Right lobe of liver (tissue), 6 donors: ENCODE measurements around the gene TCF7L2. TPM values are rescaled to one million over a fixed set of nuclear protein-coding genes. Genes with fewer than 3 reads are reported as not detected.
A peak's percentile ranks its signal among the peaks of the same experiment; 100 is the strongest.

ENCODE experiments used
- ATAC-seq, 4 donors: fragments of 200-7000 bp; cut with Tn5 transposase; one replicate each; pipeline ENCODE4 v1.9.1; 2020; ENCODE audit warnings: mild to moderate bottlenecking in 4 of 4, moderate library complexity in 4 of 4
- DNase-seq, 3 donors: peaks; one replicate each; pipeline ENCODE4 v3.0.0-alpha.2; 2020
- H3K27ac ChIP-seq, 3 donors: fragments of 200-600 bp; one replicate each; pipeline ENCODE4 v1.8.0; 2022
- H3K27me3 ChIP-seq, 2 donors: fragments of 200-600 bp; one replicate each; pipeline ENCODE4 v1.8.0; 2022
- H3K36me3 ChIP-seq, 4 donors: fragments of 200-600 bp; sonication (generic) in 1 of 4; one replicate each; pipeline versions ENCODE4 v1.5.1 to v1.8.0; 2017 to 2022; ENCODE audit warnings: control low read depth in 1 of 4
- H3K4me1 ChIP-seq, 4 donors: fragments of 200-600 bp; sonication (generic) in 1 of 4; one replicate each; pipeline versions ENCODE4 v1.5.1 to v1.8.0; 2017 to 2022; ENCODE audit warnings: control low read depth in 1 of 4
- H3K4me3 ChIP-seq, 3 donors: fragments of 200-600 bp; one replicate each; pipeline ENCODE4 v1.8.0; 2022
- H3K9me3 ChIP-seq, 4 donors: fragments of 200-600 bp; sonication (generic) in 1 of 4; one replicate each; pipeline versions ENCODE4 v1.5.1 to v1.8.0; 2017 to 2022; ENCODE audit warnings: control low read depth in 1 of 4
- CTCF ChIP-seq, 4 donors: fragments of 200-600 bp in 3 of 4; fragments of 450-650 bp in 1 of 4; IDR thresholded peaks; one replicate each; pipeline versions ENCODE4 v1.5.1 to v1.8.0; 2016 to 2022; ENCODE audit warnings: antibody characterized with exemption in 4 of 4, mild to moderate bottlenecking in 2 of 4
- POLR2A ChIP-seq: fragments of 450-650 bp; IDR thresholded peaks from one replicate; pipeline ENCODE4 v1.6.1; 2017; ENCODE audit warnings: antibody characterized with exemption, mild to moderate bottlenecking
- WGBS: methylation state at CpG from one replicate; pipeline ENCODE4 v1.1.6; 2018; ENCODE audit warnings: low coverage, low lambda C conversion rate; ENCODE audit not compliant: insufficient coverage; ENCODE audit errors: missing lambda C conversion rate; 5-methylcytosine and 5-hydroxymethylcytosine counted together
- intact Hi-C, 2 donors: fragments of 100-400 bp; cut with DNase I; formaldehyde crosslinking; loops; one replicate each; pipeline versions ENCODE4 v1.11.2 to v1.14.1; 2022
- total RNA-seq, 6 experiments: library from RNA; depleted of rRNA in 2 of 6; stranded (reverse); fragments of >200 nt in 2 of 6; fragmentation: NEBNext Ultra II Directional in 3 of 6; extraction: Animal tissue kit (Norgen Biotek cat#: 25700) in 3 of 6; gene quantifications; one replicate each; pipeline versions ENCODE4 v1.1.0 to v1.2.4, GENCODE V29; 2016 to 2023
- donor health status: DM: no; HTN: yes; CAD: no.
- donor health status: DM: no; HTN: no; CAD: no.
- donor health status: DM: no; HTN: no; CAD: no.
- donor health status: DM: no; HTN: yes; CAD: no.
- donor health status: DM: no; HTN: yes; CAD: no.

The TCF7L2 gene
- total RNA-seq, 6 experiments from 2014 or later = 9.4 to 33.2 (median 16.7) TPM

GRCh38 chr10:113113241-113113640 is 163.2 kb downstream of the TCF7L2 start:
- 65% methylated on average over 4 of the region's 5 CpGs for WGBS
- Histone ChIP-seq H3K27ac (peak overlapping the region; percentile 80 to 92 (median 84)), H3K9me3 (no peaks in the 10 kb centered on the region), H3K27me3 (no peaks in the 10 kb centered on the region), H3K4me1 (peaks cover 0 to 34% (median 17%) of the 10 kb centered on the region in 4 donors), H3K4me3 (no peak overlapping the region), H3K36me3 (no peaks in the 10 kb centered on the region)
- peak; percentile 28 for TF ChIP-seq POLR2A
- no peak for TF ChIP-seq CTCF (IDR thresholded peaks at IDR 0.05)
- no peak for DNase-seq
- peak; percentile 50 to 81 (median 58) for ATAC-seq
- intact Hi-C loops = no loop called here

GRCh38 chr10:113113918-113114317 is 163.9 kb downstream of the TCF7L2 start:
- intact Hi-C loops = no loop called here
- TF ChIP-seq POLR2A = no peak
- no peak for TF ChIP-seq CTCF (IDR thresholded peaks at IDR 0.05)
- H3K27ac ChIP-seq = peak overlapping the region; percentile 69 to 92 (median 84)

GRCh38 chr10:113115556-113115955 is 165.5 kb downstream of the TCF7L2 start:
- no peak for ATAC-seq
- Histone ChIP-seq H3K27me3 (no peaks in the 10 kb centered on the region), H3K9me3 (no peaks in the 10 kb centered on the region), H3K36me3 (no peaks in the 10 kb centered on the region), H3K4me1 (peaks cover 0 to 34% (median 17%) of the 10 kb centered on the region in 4 donors), H3K4me3 (no peak overlapping the region), H3K27ac (no peak overlapping the region)
- TF ChIP-seq POLR2A (no peak), CTCF (IDR thresholded peaks at IDR 0.05) (no peak)
- no peak for DNase-seq
- intact Hi-C loops = no loop called here
- WGBS = 92% methylated on average over 10 of the region's 10 CpGs

More at GRCh38 chr10:113113918-113114317, 163.9 kb downstream of the TCF7L2 start:
- no peaks in the 10 kb centered on the region for H3K9me3 ChIP-seq
- 42% methylated on average over 1 of the region's 1 CpG for WGBS
- ATAC-seq = peak; percentile 54 to 64 (median 62)
- no peak overlapping the region for H3K4me3 ChIP-seq
- no peak for DNase-seq
- no peaks in the 10 kb centered on the region for H3K27me3 ChIP-seq
- H3K36me3 ChIP-seq = no peaks in the 10 kb centered on the region
- H3K4me1 ChIP-seq = peaks cover 0 to 34% (median 17%) of the 10 kb centered on the region in 4 donors

- H3K4me3 ChIP-seq = no peak overlapping the region
- ATAC-seq (no peak), DNase-seq (no peak)
- no peaks in the 10 kb centered on the region for H3K27me3 ChIP-seq
- H3K9me3 ChIP-seq = no peaks in the 10 kb centered on the region
- peaks cover 0 to 19% (median 9%) of the 10 kb centered on the region in 4 donors for H3K4me1 ChIP-seq
- 93% methylated on average over 14 of the region's 15 CpGs for WGBS
- intact Hi-C loops = no loop called here
- TF ChIP-seq CTCF (IDR thresholded peaks at IDR 0.05) (no peak), POLR2A (no peak)
- no peak overlapping the region for H3K27ac ChIP-seq
- H3K36me3 ChIP-seq = no peaks in the 10 kb centered on the region
Observed at GRCh38 chr10:113118882-113119281, 168.8 kb downstream of the TCF7L2 start.
